ENCODE measurements around the gene CHRNE. TPM values are rescaled to one million over a fixed set of nuclear protein-coding genes. Genes with fewer than 3 reads are reported as not detected.

The CHRNE gene
- total and polyA plus RNA-seq, 2 of the 4 experiments (the other 2 are of a cell fraction) = under 0.01 to 0.21 TPM

GRCh38 chr17:4898927-4899326 lies 4.0 kb downstream of the CHRNE start:
- in situ Hi-C loops (cut with MboI; ENCODE audit: low sequenced_read_pairs) (no loop called here), dilution Hi-C loops (cut with HindIII; ENCODE audit: low sequenced_read_pairs, unreplicated experiment) (no loop called here), intact Hi-C loops (cut with micrococcal nuclease) (no loop called here)
- POLR2A ChIA-PET (ENCODE audit: unreplicated experiment) = interaction anchor here (0.6 kb wide), 1 partner anchor 344 kb away, joined by 4 read pairs; no protein-coding TSS in a partner anchor
- Histone ChIP-seq H2AFZ (replicated peaks; ENCODE audit: low read length, poor library complexity) (peak overlapping the region; percentile 47), H3K36me3 (ENCODE audit: control insufficient read depth, insufficient read depth, low read length) (peaks cover 34% of the 10 kb centered on the region), H4K8ac (ENCODE audit: low read depth in 2 of 2, low read length in 2 of 2) (no peak overlapping the region), H4K91ac (ENCODE audit: insufficient read depth, low read depth, low read length) (no peak overlapping the region), H2AK5ac (ENCODE audit: low read depth, low read length) (no peak overlapping the region), H3K27ac (ENCODE audit: insufficient read depth, low read length) (no peak overlapping the region), H3K4me2 (ENCODE audit: low read depth, low read length) (no peak overlapping the region), H2BK15ac (ENCODE audit: low read depth, low read length) (no peak overlapping the region), H2AK9ac (replicated peaks; ENCODE audit: low read depth, low read length, poor library complexity) (peak overlapping the region; percentile 58), H3K27me3 (ENCODE audit: control insufficient read depth, insufficient read depth, low read length) (no peaks in the 10 kb centered on the region; the same call in 1 of the 2 replicates), H3K9me1 (ENCODE audit: insufficient read depth, low read length) (peaks cover 4% of the 10 kb centered on the region; the same call in 1 of the 2 replicates), H2BK20ac (ENCODE audit: low read depth, low read length) (no peak overlapping the region), H3K4ac (ENCODE audit: low read depth, low read length) (no peak overlapping the region), H3K56ac (ENCODE audit: extremely low read depth, insufficient read depth, low read length) (no peak overlapping the region), H2BK5ac (ENCODE audit: low read depth, low read length, poor library complexity, severe bottlenecking) (no peak overlapping the region), H3K9me3 (ENCODE audit: control insufficient read depth, insufficient read depth, low read length) (no peaks in the 10 kb centered on the region; the same call in 1 of the 2 replicates), H3K79me1 (ENCODE audit: low read depth in 1 of 2, low read length in 2 of 2) (no peaks in the 10 kb centered on the region), H3K9ac (ENCODE audit: low read depth, low read length) (no peak overlapping the region), H3K23ac (ENCODE audit: low read depth, low read length) (no peak overlapping the region), H3K4me3 (ENCODE audit: insufficient read depth, low read depth, low read length) (no peak overlapping the region), H4K5ac (ENCODE audit: low read depth, low read length) (no peak overlapping the region), H3K18ac (ENCODE audit: low read depth, low read length) (no peak overlapping the region), H3K14ac (replicated peaks; ENCODE audit: low read depth, low read length) (no peak overlapping the region), H4K20me1 (ENCODE audit: insufficient read depth, low read length) (no peaks in the 10 kb centered on the region; the same call in none of the 2 replicates), H2BK120ac (ENCODE audit: low read depth, low read length) (no peak overlapping the region), H3K4me1 (ENCODE audit: control insufficient read depth, insufficient read depth, low read length) (no peaks in the 10 kb centered on the region)
- ATAC-seq (ENCODE audit: low read depth) (no peak), DNase-seq (no peak)
- no peak for TF ChIP-seq MAZ (IDR thresholded peaks at IDR 0.05; ENCODE audit: borderline replicate concordance, low read depth, low read length)
- WGBS, 2 experiments (ENCODE audit: extremely low coverage in 2 of 2, insufficient read length in 1 of 2) = 24% methylated on average over 21 of the region's 34 CpGs; no CpG with 5 or more reads in 1 of the 2 experiments
- CTCF ChIA-PET = no interaction called here
- no TSS peak for BruUV-seq (replicated peaks)
